Lower leg skin (tissue), 3 donors: Measurements from ENCODE around the gene SLC39A9.

Experiments
- POLR2A ChIP-seq, 2 donors: fragments of 450-650 bp; IDR thresholded peaks; one replicate each; pipeline ENCODE4 v1.6.1; 2016 to 2017; ENCODE audit warnings: antibody characterized with exemption in 2 of 2, mild to moderate bottlenecking in 1 of 2, moderate library complexity in 1 of 2
- TF ChIP-seq, protein P1 (sequence below), 3 donors: fragments of 450-650 bp; IDR thresholded peaks; one replicate each; pipeline ENCODE4 v1.5.1; 2016; ENCODE audit warnings: antibody characterized with exemption in 3 of 3, mild to moderate bottlenecking in 3 of 3, moderate library complexity in 2 of 3

DNA sequence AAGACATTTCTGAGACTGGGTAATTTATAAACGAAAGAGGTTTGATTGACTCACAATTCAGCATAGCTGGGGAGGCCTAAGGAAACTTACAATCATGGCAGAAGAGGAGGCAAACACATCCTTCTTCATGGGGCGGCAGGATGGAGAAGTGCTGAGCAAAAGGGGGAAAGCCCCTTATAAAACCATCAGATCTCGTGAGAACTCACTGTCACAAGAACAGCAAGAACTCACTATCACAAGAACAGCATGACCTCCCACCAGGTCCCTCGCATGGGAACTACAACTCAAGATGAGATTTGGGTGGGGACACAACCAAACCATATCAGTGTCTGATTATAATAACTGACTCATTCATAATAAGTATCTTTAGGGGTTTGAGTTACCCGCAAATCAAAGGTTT is 6.4 kb downstream of the SLC39A9 start:
- TF ChIP-seq, protein P1, sequence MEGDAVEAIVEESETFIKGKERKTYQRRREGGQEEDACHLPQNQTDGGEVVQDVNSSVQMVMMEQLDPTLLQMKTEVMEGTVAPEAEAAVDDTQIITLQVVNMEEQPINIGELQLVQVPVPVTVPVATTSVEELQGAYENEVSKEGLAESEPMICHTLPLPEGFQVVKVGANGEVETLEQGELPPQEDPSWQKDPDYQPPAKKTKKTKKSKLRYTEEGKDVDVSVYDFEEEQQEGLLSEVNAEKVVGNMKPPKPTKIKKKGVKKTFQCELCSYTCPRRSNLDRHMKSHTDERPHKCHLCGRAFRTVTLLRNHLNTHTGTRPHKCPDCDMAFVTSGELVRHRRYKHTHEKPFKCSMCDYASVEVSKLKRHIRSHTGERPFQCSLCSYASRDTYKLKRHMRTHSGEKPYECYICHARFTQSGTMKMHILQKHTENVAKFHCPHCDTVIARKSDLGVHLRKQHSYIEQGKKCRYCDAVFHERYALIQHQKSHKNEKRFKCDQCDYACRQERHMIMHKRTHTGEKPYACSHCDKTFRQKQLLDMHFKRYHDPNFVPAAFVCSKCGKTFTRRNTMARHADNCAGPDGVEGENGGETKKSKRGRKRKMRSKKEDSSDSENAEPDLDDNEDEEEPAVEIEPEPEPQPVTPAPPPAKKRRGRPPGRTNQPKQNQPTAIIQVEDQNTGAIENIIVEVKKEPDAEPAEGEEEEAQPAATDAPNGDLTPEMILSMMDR (IDR thresholded peaks at IDR 0.05) = no peak
- TF ChIP-seq POLR2A (IDR thresholded peaks at IDR 0.05) = no peak
